H1 (cell line): Measurements from ENCODE around the gene CELF4.
A peak's percentile ranks its signal among the peaks of the same experiment; 100 is the strongest.

Experiments
- ASH2L ChIP-seq: fragments of 200-600, 300-600 bp; sonication (generic); IDR thresholded peaks from one replicate; pipeline ENCODE4 v1.7.1; 2017; ENCODE audit warnings: low read length
- BACH1 ChIP-seq: IDR thresholded peaks from 2 replicates; pipeline ENCODE4 v1.6.1; 2012; ENCODE audit warnings: low read length, improper control_type of control experiment
- BRCA1 ChIP-seq: IDR thresholded peaks from 2 replicates; pipeline ENCODE4 v1.6.1; 2012; ENCODE audit warnings: low read depth, low read length, improper control_type of control experiment
- CHD1 ChIP-seq: IDR thresholded peaks from 2 replicates; pipeline ENCODE4 v1.6.1; 2012; ENCODE audit warnings: low read depth, low read length, improper control_type of control experiment
- GABPA ChIP-seq: IDR thresholded peaks from 2 replicates; pipeline ENCODE4 v1.6.1; 2011; ENCODE audit warnings: mild to moderate bottlenecking, low read length, moderate library complexity, borderline replicate concordance; ENCODE audit not compliant: insufficient read depth
- PHF8 ChIP-seq: fragments of 200-600 bp; sonication (generic); conservative IDR thresholded peaks from 2 replicates; pipeline ENCODE4 v1.7.1; 2012; ENCODE audit warnings: low read depth, mild to moderate bottlenecking, inconsistent platforms, low read length, moderate library complexity
- POLR2A ChIP-seq, 2 experiments: IDR thresholded peaks; 1 replicate in 1 of 2; 2 replicates in 1 of 2; pipeline ENCODE4 v1.6.1; 2011; ENCODE audit warnings: low read depth in 2 of 2, low read length in 2 of 2, mild to moderate bottlenecking in 2 of 2; ENCODE audit errors: control extremely low read depth in 1 of 2
- POLR2AphosphoS5 ChIP-seq: IDR thresholded peaks from 2 replicates; pipeline ENCODE4 v1.6.1; 2011; ENCODE audit warnings: low read depth, low read length
- TCF12 ChIP-seq: IDR thresholded peaks from 2 replicates; pipeline ENCODE4 v1.6.1; 2011; ENCODE audit warnings: low read depth, mild to moderate bottlenecking, low read length
- TF ChIP-seq, protein P1 (sequence below), 3 experiments: IDR thresholded peaks; 1 replicate in 2 of 3; 2 replicates in 1 of 3; pipeline versions ENCODE4 v1.5.1 to v1.6.1; 2011; ENCODE audit warnings: low read length in 3 of 3, mild to moderate bottlenecking in 3 of 3, inconsistent platforms in 2 of 3, low read depth in 1 of 3, moderate library complexity in 1 of 3; ENCODE audit not compliant: insufficient read depth in 1 of 3; ENCODE audit errors: control extremely low read depth in 1 of 3

DNA sequence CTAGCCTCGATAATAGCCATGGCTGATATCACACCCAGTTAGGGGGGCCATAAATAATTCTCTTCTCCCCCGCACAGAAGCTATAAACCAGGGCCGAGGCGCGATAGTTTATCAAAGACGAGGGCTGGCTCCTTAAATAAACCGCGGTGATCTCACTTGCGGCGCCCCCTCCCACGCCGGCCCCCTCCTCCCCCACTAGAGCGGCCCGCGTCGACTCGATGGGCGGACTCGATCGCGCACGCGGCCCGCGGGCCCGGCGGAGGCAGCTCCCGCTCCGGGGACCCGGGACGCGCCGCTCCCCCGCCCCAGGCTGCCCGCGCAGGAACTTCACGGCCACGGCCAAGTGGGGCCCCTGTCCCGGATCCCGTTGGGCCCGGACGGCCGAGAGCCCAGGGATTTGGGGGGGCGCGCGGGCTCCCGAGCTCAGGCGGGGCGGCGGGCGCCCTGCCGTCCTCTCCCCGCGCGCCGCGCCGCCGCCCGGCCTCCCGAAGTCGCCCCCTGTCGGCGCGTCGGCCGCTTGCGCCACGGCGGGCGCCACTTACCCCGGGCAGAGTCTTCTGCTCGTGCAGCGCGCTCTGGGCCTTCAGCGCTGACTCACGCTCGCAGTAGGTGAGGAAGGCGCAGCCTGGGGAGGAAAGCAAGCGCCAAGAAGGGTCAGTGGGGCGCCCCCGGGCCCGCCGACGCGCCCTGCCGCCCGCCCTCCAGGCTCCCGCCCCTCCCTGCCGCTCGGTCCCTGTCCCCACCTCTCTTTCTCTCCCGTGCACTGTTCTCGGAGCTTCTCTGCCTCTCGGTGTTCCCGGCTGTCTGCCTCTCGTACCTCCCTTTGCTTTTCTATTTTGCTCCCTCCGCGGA is 80.4 kb downstream of the CELF4 start:
- TF ChIP-seq, protein P1, sequence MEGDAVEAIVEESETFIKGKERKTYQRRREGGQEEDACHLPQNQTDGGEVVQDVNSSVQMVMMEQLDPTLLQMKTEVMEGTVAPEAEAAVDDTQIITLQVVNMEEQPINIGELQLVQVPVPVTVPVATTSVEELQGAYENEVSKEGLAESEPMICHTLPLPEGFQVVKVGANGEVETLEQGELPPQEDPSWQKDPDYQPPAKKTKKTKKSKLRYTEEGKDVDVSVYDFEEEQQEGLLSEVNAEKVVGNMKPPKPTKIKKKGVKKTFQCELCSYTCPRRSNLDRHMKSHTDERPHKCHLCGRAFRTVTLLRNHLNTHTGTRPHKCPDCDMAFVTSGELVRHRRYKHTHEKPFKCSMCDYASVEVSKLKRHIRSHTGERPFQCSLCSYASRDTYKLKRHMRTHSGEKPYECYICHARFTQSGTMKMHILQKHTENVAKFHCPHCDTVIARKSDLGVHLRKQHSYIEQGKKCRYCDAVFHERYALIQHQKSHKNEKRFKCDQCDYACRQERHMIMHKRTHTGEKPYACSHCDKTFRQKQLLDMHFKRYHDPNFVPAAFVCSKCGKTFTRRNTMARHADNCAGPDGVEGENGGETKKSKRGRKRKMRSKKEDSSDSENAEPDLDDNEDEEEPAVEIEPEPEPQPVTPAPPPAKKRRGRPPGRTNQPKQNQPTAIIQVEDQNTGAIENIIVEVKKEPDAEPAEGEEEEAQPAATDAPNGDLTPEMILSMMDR (IDR thresholded peaks at IDR 0.05; ENCODE audit: control extremely low read depth in 1 of 3, insufficient read depth in 1 of 3, low read depth in 1 of 3, low read length in 3 of 3), result peak; percentile 57 to 79 (median 66)
- TF ChIP-seq PHF8, result no peak; the same call in 1 of the 2 replicates
- no peak for TF ChIP-seq POLR2A (IDR thresholded peaks at IDR 0.05; ENCODE audit: control extremely low read depth in 1 of 2, low read depth in 2 of 2, low read length in 2 of 2)
- TF ChIP-seq BRCA1, result no peak
- no peak for TF ChIP-seq TCF12
- no peak for TF ChIP-seq POLR2AphosphoS5
- peak; percentile 50; the same call in 1 of the 2 replicates for TF ChIP-seq BACH1
- no peak for TF ChIP-seq CHD1
- peak; percentile 44 for TF ChIP-seq ASH2L
- TF ChIP-seq GABPA, result no peak
